Activated B cell treated with CpG ODN at 0.5 μM for 24 hours (primary cell): ENCODE results near the gene KRT86. TPM values are rescaled to one million over a fixed set of nuclear protein-coding genes. Genes with fewer than 3 reads are reported as not detected.
"Not testable (repeated sequence)": the region's sequence is repeated elsewhere in the genome, so short reads cannot be mapped to it uniquely, and the experiment has no call there.

Experiments used
- ATAC-seq: fragments of 200-7000 bp; cut with Tn5 transposase; one replicate; pipeline ENCODE4 v1.10.0; 2021; ENCODE audit warnings: low read depth, mild to moderate bottlenecking, moderate library complexity
- CTCF ChIA-PET: fragments of 350-600 bp; sonication (Branson Sonifier 250); formaldehyde crosslinking; loops from one replicate; lab custom pipeline; 2021; ENCODE audit warnings: antibody characterized with exemption; lab: Charles Lee
- POLR2A ChIA-PET: fragments of 350-600 bp; sonication (Branson Sonifier 250); formaldehyde crosslinking; loops from one replicate; lab custom pipeline; 2021; ENCODE audit warnings: antibody characterized with exemption; lab: Charles Lee
- DNase-seq: peaks from one replicate; pipeline ENCODE4 v3.0.0; 2022
- H3K27ac Mint-ChIP-seq: one replicate; pipeline ENCODE4 v1.8.0; 2020; ENCODE audit warnings: mixed read lengths
- H3K27me3 Mint-ChIP-seq: one replicate; pipeline ENCODE4 v1.8.0; 2021; ENCODE audit warnings: mixed read lengths
- H3K36me3 Mint-ChIP-seq: one replicate; pipeline ENCODE4 v1.8.0; 2021; ENCODE audit warnings: low read depth, mixed read lengths
- H3K4me1 Mint-ChIP-seq: one replicate; pipeline ENCODE4 v1.8.0; 2021; ENCODE audit warnings: mixed read lengths
- H3K4me3 Mint-ChIP-seq: one replicate; pipeline ENCODE4 v1.8.0; 2020; ENCODE audit warnings: mild to moderate bottlenecking, mixed read lengths
- H3K9me3 Mint-ChIP-seq: one replicate; pipeline ENCODE4 v1.8.0; 2020; ENCODE audit warnings: mixed read lengths
- CTCF ChIP-seq: fragments of 200-600 bp; IDR thresholded peaks from one replicate; pipeline ENCODE4 v1.8.0; 2022; ENCODE audit warnings: antibody characterized with exemption, mild to moderate bottlenecking
- intact Hi-C: fragments of 100-400 bp; cut with micrococcal nuclease; formaldehyde crosslinking; loops from one replicate; pipeline ENCODE4 v1.15.1; 2024
- total RNA-seq: library from RNA; stranded (reverse); gene quantifications from 2 replicates; pipeline ENCODE4 v1.2.3, GENCODE V29; 2022

KRT86 gene
- total RNA-seq, 1 donor from 2014 or later = not detected

- H3K27me3 Mint-ChIP-seq = no peaks in the 10 kb centered on the region
- no peak for TF ChIP-seq CTCF
- H3K27ac Mint-ChIP-seq = no peak overlapping the region
- DNase-seq (no peak), ATAC-seq (no peak)
- intact Hi-C loops = no loop called here
- H3K9me3 Mint-ChIP-seq = no peaks in the 10 kb centered on the region
- H3K36me3 Mint-ChIP-seq = no peaks in the 10 kb centered on the region
- no peak overlapping the region for H3K4me3 Mint-ChIP-seq
- POLR2A ChIA-PET = no interaction called here
- CTCF ChIA-PET = interaction anchor here (1.3 kb wide), 1 partner anchor 17 kb away, joined by 4 read pairs; no protein-coding TSS in a partner anchor
- no peaks in the 10 kb centered on the region for H3K4me1 Mint-ChIP-seq
These were observed 69.7 kb downstream of the KRT86 start for GRCh38 chr12:52344111-52344510.

- CTCF ChIA-PET, H3K4me3 Mint-ChIP-seq, H3K36me3 Mint-ChIP-seq, ATAC-seq, POLR2A ChIA-PET, H3K9me3 Mint-ChIP-seq, DNase-seq, H3K4me1 Mint-ChIP-seq, intact Hi-C loops, H3K27me3 Mint-ChIP-seq, H3K27ac Mint-ChIP-seq: not testable (repeated sequence)
These were observed 70.6 kb downstream of the KRT86 start for GRCh38 chr12:52345041-52345440.

- DNase-seq = no peak
- POLR2A ChIA-PET = no interaction called here
- ATAC-seq = no peak
- Mint-ChIP-seq H3K27ac (no peak overlapping the region), H3K9me3 (no peaks in the 10 kb centered on the region), H3K36me3 (no peaks in the 10 kb centered on the region), H3K4me1 (peaks cover under 1% of the 10 kb centered on the region), H3K27me3 (no peaks in the 10 kb centered on the region), H3K4me3 (no peak overlapping the region)
- intact Hi-C loops = no loop called here
- TF ChIP-seq CTCF = no peak
- CTCF ChIA-PET = no interaction called here
These were observed 72.1 kb downstream of the KRT86 start for GRCh38 chr12:52346593-52346992.

- no peak overlapping the region for H3K27ac Mint-ChIP-seq
- H3K9me3 Mint-ChIP-seq = no peaks in the 10 kb centered on the region
- no peak for TF ChIP-seq CTCF
- H3K27me3 Mint-ChIP-seq = no peaks in the 10 kb centered on the region
- no peak for DNase-seq
- peaks cover 3% of the 10 kb centered on the region for H3K4me1 Mint-ChIP-seq
- ChIA-PET CTCF (no interaction called here), POLR2A (no interaction called here)
- no peak overlapping the region for H3K4me3 Mint-ChIP-seq
- H3K36me3 Mint-ChIP-seq = no peaks in the 10 kb centered on the region
- ATAC-seq = no peak
- intact Hi-C loops = no loop called here
These were observed 72.6 kb downstream of the KRT86 start for GRCh38 chr12:52347016-52347415.

GRCh38 chr12:52347551-52348510 is 73.4 kb downstream of the KRT86 start:
- intact Hi-C loops = no loop called here
- Mint-ChIP-seq H3K36me3 (no peaks in the 10 kb centered on the region), H3K9me3 (no peaks in the 10 kb centered on the region), H3K4me3 (no peak overlapping the region), H3K27ac (no peak overlapping the region), H3K27me3 (no peaks in the 10 kb centered on the region), H3K4me1 (peaks cover 3% of the 10 kb centered on the region)
- ATAC-seq = no peak
- TF ChIP-seq CTCF = no peak
- ChIA-PET CTCF (no interaction called here), POLR2A (no interaction called here)
- DNase-seq = no peak
